GM21786 (cell line): ENCODE measurements around the gene UBE2E2.
A peak's percentile ranks its signal among the peaks of the same experiment; 100 is the strongest.

ENCODE experiments used
- ATAC-seq: cut with Tn5 transposase; IDR thresholded peaks from one replicate; pipeline ENCODE4 v1.9.1; 2021; ENCODE audit not compliant: unreplicated experiment

The UBE2E2 gene

GRCh38 chr3:23272820-23273219 lies 69.7 kb downstream of the UBE2E2 start:
- ATAC-seq, result no peak

DNA sequence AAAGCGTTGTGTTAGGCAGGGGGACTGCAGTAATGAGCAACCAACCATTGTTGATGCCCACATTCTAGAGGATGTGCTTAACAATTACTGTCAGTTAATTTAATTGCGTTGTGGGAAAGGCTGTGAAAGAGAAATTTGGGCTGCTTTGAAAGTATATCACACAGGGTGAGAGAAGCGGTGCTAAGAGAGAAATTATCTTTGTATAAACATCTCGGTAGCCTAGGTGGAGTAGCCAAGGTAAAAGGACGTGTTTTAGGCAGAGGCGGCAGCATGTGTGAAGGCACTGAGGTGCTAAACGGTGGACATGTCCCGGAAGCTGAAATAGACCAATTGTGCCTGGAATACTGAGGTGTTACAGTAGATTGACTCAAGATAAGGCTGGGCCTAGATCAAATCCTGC lies 71.9 kb downstream of the UBE2E2 start:
- ATAC-seq, result no peak

- ATAC-seq, result no peak
These were observed 72.7 kb downstream of the UBE2E2 start for GRCh38 chr3:23275814-23276213.

DNA sequence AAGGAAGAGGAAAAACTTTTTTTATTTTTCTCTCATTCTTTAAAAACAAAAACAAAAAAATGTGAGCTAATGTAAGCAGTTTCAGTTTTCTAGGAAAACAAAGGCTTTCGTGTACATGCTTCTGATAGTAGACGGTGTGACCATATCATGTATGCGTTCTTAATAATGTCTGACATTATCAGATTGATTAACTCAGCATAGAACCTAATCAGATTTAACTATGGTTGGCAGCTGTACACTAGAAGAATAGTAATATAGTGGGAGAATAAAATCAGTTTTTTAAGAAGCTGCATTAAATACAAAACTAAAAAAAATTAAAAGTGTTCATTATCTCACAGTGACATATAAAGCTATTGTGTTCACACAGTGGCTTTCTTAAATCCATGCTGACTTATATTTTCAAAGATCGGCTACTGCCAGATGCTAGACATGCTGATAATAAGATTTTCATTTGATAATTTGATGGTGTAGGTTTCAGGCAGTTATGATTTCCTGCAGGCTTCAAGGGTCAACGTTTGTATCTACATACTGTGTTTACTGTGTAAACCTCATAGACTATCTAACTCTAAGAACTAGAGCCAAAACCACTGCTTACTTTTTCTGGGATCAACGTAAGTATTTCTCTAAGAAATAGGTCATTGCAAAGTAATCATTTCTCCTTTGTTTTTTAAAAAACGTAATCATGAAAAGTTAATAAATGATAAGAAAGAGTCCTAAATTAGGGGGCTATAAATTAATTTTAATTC lies 74.0 kb downstream of the UBE2E2 start:
- no peak for ATAC-seq

DNA sequence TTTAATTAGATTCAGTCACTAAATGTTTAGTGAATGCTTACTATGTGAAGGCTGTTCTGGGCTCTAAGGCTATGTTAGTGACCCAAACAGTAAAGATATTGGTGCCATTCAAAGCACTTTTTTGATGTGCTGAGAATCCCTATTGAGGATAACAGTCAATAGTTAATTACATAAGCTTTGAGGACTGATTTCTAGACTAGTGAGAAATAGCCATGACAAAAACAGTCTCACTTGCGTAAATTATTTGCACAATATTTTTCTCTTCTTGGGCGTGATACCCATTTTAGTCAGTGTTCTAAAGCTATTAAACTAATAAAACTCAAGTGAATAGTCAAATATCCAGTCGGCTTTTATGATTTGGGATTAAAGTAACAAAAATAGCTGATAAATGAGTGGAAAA lies 74.6 kb downstream of the UBE2E2 start:
- no peak for ATAC-seq

- no peak for ATAC-seq
These were observed 80.5 kb downstream of the UBE2E2 start for GRCh38 chr3:23283625-23284024.

- ATAC-seq, result no peak
These were observed 85.2 kb downstream of the UBE2E2 start for GRCh38 chr3:23288286-23288685.

GRCh38 chr3:23288715-23289114 lies 85.6 kb downstream of the UBE2E2 start:
- no peak for ATAC-seq

DNA sequence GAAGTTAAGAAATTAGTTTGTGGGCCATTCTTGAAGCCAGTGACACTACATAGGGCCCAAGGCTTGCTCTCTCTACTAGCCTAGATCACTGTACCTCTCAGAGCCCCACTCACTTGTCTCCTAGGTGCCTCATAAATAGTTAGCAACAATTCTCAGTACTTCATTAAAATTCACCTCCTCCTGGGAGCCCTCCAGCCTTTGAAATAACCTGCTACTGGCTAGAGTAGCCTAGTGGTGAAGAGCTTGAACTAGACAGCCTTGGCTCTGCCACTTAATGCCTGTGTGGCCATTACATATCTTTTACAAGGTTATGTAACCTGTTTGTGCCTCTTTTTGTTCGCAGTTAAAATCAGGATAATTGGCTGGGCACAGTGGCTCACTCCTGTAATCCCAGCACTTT lies 89.3 kb downstream of the UBE2E2 start:
- ATAC-seq, result no peak

GRCh38 chr3:23294770-23295387 lies 91.8 kb downstream of the UBE2E2 start:
- peak; percentile 67 for ATAC-seq

DNA sequence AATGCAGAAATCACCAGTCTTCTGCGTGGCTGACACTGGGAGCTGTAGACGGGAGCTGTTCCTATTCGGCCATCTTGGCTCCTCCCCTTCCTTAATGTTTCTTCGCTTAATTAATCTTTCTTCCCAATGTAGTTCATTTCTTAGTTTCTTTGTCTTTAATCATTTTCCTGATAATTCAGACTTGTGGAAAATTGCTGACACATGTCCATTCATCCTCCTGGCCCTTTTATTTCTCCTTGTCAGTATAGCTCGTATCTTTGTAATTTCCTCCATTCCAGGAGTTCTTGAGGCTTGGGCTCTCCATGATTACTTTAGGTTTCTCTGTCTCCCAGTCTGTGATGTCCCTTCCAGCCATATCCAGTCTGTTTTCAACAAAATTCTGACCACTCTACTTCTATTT lies 98.7 kb downstream of the UBE2E2 start:
- no peak for ATAC-seq

DNA sequence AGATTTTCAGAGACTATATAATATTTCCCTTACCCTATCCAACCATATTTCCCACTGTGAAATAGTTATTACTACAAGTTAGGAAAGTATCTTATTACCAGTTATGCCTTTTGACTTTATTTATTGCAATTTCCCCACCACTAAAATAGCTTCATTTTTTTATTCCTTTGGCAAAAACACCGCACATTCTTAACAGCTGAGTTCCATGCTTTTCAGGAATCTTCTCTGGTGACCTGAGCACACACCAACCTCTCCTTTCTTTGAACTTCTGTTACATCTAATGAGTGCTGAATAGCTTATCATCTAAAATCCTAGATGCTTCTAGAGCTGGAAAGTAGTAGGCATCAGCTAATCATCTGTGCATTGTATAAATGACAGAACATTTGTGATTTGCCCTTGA lies 99.1 kb downstream of the UBE2E2 start:
- no peak for ATAC-seq

GRCh38 chr3:23303601-23304217 lies 100.6 kb downstream of the UBE2E2 start:
- ATAC-seq, result no peak

DNA sequence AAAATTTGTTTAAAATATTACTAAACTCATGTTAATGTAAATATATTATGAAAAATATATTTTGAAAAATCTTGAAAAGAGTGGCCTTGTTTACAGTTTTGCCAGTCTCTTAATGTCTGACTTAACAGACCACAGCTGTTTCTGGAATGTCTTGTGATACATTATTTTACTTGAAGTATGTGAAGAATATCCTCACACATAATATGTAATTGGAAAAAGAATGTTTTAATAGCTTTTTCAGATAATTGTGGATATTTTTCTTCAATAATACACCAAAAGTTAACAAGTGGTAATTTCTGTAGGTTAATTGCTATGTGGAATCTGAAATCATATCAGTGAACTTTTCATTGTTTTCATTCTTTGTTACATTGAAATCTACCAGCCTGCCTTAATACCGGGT lies 101.3 kb downstream of the UBE2E2 start:
- ATAC-seq, result no peak

DNA sequence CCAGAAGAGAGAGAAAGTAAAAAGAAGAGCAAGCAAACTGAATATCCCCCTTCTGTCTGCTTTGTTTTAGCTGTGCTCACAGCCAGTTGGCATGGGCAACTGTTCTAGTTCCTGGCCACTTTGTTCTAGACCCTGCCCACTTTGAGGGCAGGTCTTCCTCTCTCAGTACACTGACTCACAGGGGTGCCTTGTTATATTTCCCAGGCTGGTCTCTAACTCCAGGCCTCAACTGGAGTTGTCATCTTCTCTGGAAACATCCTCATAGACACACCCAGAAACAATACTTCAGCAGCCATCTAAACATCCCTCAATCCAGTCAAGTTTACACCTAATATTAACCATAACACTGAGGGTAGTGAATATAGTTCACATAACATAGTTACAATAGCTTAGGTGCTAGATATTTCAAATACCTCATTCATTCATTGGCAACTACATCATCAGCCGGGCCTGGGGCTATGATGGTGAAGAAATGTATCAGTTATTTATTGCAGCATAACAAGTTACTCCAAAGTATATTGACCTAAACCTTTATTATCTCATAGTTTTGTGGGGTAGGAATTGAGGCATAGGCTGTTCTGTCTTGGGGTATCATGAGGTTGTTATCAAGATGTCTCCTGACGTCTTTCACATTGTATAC lies 106.0 kb downstream of the UBE2E2 start:
- ATAC-seq, result no peak

DNA sequence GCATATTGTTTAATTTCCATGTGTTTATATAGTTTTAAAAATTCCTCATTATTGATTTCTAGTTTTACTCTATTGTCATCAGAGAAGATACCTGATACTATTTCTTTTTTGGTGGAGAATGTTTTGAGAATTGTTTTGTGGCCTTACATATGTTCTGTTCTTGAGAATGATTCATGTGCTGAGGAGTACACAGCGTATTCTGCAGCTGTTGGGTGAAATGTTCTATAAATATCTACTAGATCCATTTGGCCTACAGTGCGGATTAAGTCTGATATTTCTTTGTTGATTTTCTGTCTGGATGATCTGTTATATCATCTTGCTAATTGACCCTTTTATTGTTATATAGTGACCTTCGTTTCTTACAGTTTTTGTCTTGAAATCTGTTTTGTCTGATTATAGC lies 109.7 kb downstream of the UBE2E2 start:
- ATAC-seq, result no peak

GRCh38 chr3:23314981-23315762 lies 112.0 kb downstream of the UBE2E2 start:
- no peak for ATAC-seq

DNA sequence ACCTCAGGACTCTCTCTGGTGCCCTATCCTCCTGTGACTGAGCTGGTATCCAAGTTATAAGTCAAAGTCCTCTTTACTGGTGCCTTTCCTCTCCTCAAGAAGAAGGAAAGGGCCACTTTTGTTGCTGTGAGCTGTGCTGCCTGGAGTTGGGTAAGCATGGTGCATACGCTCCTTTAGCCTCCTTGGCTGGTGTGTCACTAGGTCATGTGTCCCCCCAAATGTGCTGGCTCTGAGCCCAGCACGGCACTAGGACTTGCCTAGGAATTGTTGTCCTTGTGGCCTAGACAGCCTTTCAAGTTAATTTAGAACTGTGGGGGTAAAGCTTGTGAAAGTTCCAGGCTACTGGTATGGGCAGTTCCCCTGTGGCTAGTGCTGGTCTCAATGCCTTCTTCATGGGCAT lies 113.8 kb downstream of the UBE2E2 start:
- no peak for ATAC-seq

DNA sequence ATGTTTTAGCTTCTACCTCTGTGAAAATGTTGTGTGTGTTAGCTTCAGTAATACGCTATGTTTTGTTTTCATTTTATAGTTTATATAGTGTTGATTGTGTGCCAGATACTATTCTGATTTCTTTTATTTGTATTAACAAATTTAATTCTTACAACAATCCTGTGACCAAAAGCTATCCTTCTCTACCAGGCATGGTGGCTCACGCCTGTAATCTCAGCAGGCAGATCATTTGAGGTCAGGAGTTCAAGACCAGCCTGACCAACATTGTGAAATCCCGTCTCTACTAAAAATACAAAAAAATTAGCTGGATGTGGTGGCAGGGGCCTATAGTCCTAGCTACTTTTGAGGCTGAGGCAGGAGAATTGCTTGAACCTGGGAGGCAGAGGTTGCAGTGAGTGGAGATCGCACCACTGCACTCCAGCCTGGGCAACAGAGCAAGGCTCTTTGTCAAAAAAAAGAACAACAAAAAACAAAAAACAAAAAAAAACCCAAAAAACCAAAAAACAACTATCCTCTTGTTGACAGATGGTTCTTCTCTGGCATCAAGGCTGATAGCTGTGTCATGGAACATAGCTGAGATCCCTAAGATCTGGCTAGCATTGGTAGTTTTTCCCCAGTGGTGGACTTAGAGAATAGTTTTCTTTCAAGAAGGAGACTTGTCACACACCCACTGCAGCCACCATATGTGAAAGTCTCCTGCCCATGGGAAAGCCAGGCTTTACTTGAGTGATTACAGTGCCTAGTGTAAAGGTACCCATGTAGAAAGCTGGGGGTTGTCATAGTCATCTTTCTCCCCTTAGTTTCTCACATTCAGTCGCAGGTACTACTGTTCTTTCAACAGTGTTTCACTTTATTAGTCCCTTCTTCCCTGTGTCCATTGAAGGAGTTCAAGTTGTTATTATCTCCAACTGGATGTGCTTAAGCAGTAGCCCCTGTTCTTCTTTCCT lies 116.5 kb downstream of the UBE2E2 start:
- ATAC-seq, result peak; percentile 36
